Fibroblast of skin of right biceps (primary cell): ENCODE results near the gene FBXO34.
A peak's percentile ranks its signal among the peaks of the same experiment; 100 is the strongest.
"Not testable (repeated sequence)": the region's sequence is repeated elsewhere in the genome, so short reads cannot be mapped to it uniquely, and the experiment has no call there.

Source experiments
- DNase-seq: peaks from one replicate; pipeline ENCODE4 v3.0.0-alpha.2; 2013

FBXO34 gene

GRCh38 chr14:55274146-55274545 lies 2.9 kb downstream of the FBXO34 start:
- DNase-seq: no peak

- DNase-seq: peak; percentile 47
Measured at GRCh38 chr14:55274751-55275150, 3.5 kb downstream of the FBXO34 start.

- no peak for DNase-seq
Measured at GRCh38 chr14:55276736-55277135, 5.5 kb downstream of the FBXO34 start.

GRCh38 chr14:55277972-55278740 lies 6.9 kb downstream of the FBXO34 start:
- DNase-seq: no peak

- DNase-seq: no peak
Measured at GRCh38 chr14:55279384-55279783, 8.2 kb downstream of the FBXO34 start.

- no peak for DNase-seq
Measured at GRCh38 chr14:55281316-55281839, 10.2 kb downstream of the FBXO34 start.

GRCh38 chr14:55285048-55285652 lies 13.9 kb downstream of the FBXO34 start:
- no peak for DNase-seq

GRCh38 chr14:55288439-55288838 lies 17.2 kb downstream of the FBXO34 start:
- no peak for DNase-seq

- DNase-seq: no peak
Measured at GRCh38 chr14:55291480-55292081, 20.4 kb downstream of the FBXO34 start.

- DNase-seq: no peak
Measured at GRCh38 chr14:55294603-55295002, 23.4 kb downstream of the FBXO34 start.

- DNase-seq: no peak
Measured at GRCh38 chr14:55297611-55298499, 26.6 kb downstream of the FBXO34 start.

- no peak for DNase-seq
Measured at GRCh38 chr14:55298500-55298822, 27.2 kb downstream of the FBXO34 start.

GRCh38 chr14:55301437-55302121 lies 30.4 kb downstream of the FBXO34 start:
- peak; percentile 42 for DNase-seq

GRCh38 chr14:55302367-55303124 lies 31.3 kb downstream of the FBXO34 start:
- no peak for DNase-seq

- no peak for DNase-seq
Measured at GRCh38 chr14:55303125-55303499, 31.9 kb downstream of the FBXO34 start.

GRCh38 chr14:55303691-55304145 lies 32.5 kb downstream of the FBXO34 start:
- peak; percentile 20 for DNase-seq

GRCh38 chr14:55306938-55307589 lies 35.8 kb downstream of the FBXO34 start:
- DNase-seq: no peak

- DNase-seq: no peak
Measured at GRCh38 chr14:55309154-55309553, 37.9 kb downstream of the FBXO34 start.

GRCh38 chr14:55309761-55310365 lies 38.6 kb downstream of the FBXO34 start:
- no peak for DNase-seq

- not testable (repeated sequence) for DNase-seq
Measured at GRCh38 chr14:55312379-55313030, 41.3 kb downstream of the FBXO34 start.
